DOHH2 (cell line): ENCODE data around the gene C1QTNF1.

Experiments used
- H3F3A ChIP-seq: fragments of 200-600 bp; sonication (generic), shearing (Covaris generic); 2 replicates; pipeline ENCODE4 v1.6.0; 2016; ENCODE audit warnings: antibody characterized with exemption, mild to moderate bottlenecking; ENCODE audit not compliant: control insufficient read depth, insufficient read depth
- H3K27ac ChIP-seq: fragments of 200-600 bp; sonication (generic); 2 replicates; pipeline ENCODE4 v1.5.1; 2014; ENCODE audit warnings: low read depth, mild to moderate bottlenecking, low read length, moderate library complexity
- H3K27me3 ChIP-seq: fragments of 200-600 bp; sonication (generic); 2 replicates; pipeline ENCODE4 v1.6.1; 2014; ENCODE audit warnings: mild to moderate bottlenecking, low read length, mixed read lengths; ENCODE audit not compliant: control insufficient read depth
- H3K36me3 ChIP-seq: fragments of 200-600 bp; sonication (generic); 2 replicates; pipeline ENCODE4 v1.6.1; 2014; ENCODE audit warnings: mild to moderate bottlenecking, low read length, moderate library complexity, mixed read lengths; ENCODE audit not compliant: control insufficient read depth
- H3K4me1 ChIP-seq: fragments of 200-600 bp; sonication (generic); 2 replicates; pipeline ENCODE4 v1.6.1; 2014; ENCODE audit warnings: mild to moderate bottlenecking, low read length, mixed read lengths; ENCODE audit not compliant: control insufficient read depth
- H3K4me2 ChIP-seq: fragments of 200-600 bp; sonication (generic); 2 replicates; pipeline ENCODE4 v1.6.0; 2014; ENCODE audit warnings: mild to moderate bottlenecking, low read length, moderate library complexity
- H3K4me3 ChIP-seq: fragments of 200-600 bp; sonication (generic); 2 replicates; pipeline ENCODE4 v1.5.1; 2014; ENCODE audit warnings: mild to moderate bottlenecking, low read length, mixed read lengths
- H3K79me2 ChIP-seq: fragments of 200-600 bp; sonication (generic); 2 replicates; pipeline ENCODE4 v1.6.1; 2014; ENCODE audit warnings: mild to moderate bottlenecking, low read length, mixed read lengths; ENCODE audit not compliant: control insufficient read depth
- H3K9me2 ChIP-seq: fragments of 200-600 bp; sonication (generic); replicated peaks from 2 replicates; pipeline ENCODE4 v1.6.1; 2014; ENCODE audit warnings: mild to moderate bottlenecking, low read length, mixed read lengths; ENCODE audit not compliant: control insufficient read depth
- H3K9me3 ChIP-seq: fragments of 200-600 bp; sonication (generic); 2 replicates; pipeline ENCODE4 v1.6.1; 2014; ENCODE audit warnings: antibody characterized with exemption, low read length, mixed read lengths; ENCODE audit not compliant: control insufficient read depth, insufficient read depth
- H4K20me1 ChIP-seq: fragments of 200-600 bp; sonication (generic); 2 replicates; pipeline ENCODE4 v1.6.0; 2014; ENCODE audit warnings: low read depth, mild to moderate bottlenecking, antibody characterized with exemption, low read length, moderate library complexity; ENCODE audit not compliant: control insufficient read depth, insufficient read depth
- EZH2phosphoT487 ChIP-seq: fragments of 200-600 bp; sonication (generic); IDR thresholded peaks from 2 replicates; pipeline ENCODE4 v1.6.1; 2017; ENCODE audit warnings: borderline replicate concordance, mild to moderate bottlenecking, antibody characterized with exemption, low read length, moderate library complexity, mixed read lengths
- TF ChIP-seq, protein P1 (sequence below): fragments of 200-600 bp; sonication (generic); IDR thresholded peaks from one replicate; pipeline ENCODE4 v1.5.1; 2014; ENCODE audit warnings: antibody characterized with exemption, mild to moderate bottlenecking, low read depth, low read length; ENCODE audit not compliant: poor library complexity, severe bottlenecking

Gene C1QTNF1

DNA sequence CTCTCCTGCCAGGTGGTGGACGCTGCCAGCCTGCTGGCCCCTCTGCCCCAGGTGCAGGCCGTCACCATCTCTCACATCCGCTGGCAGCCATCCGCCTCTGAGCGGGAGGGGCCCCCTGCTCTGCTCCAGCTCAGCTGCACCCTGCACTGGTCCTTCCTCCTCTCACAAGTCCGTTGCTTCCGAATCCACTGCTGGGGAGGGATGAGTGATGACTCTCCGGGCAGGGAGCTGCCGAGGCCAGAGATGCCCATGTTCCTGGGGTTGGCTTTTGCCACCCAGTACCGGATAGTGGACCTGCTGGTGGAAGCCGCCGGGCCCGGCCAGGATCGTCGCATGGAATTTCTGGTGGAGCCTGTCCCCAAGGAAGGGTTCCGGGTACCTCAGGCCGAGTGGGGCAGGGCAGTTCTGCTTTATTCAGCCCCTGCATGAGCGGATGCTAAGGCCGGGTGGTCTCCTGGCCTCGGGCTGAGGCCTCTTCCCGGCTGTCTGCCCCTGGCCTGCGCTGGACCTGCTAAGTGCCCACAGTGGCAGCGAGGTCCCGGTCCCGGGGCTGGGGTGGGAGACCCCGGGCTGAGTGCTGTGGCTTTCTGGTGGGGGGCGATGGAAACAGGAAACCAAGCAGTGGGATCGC is 62.1 kb downstream of the C1QTNF1 start:
- no peaks in the 10 kb centered on the region for H3F3A ChIP-seq
- H3K9me3 ChIP-seq: no peaks in the 10 kb centered on the region

DNA sequence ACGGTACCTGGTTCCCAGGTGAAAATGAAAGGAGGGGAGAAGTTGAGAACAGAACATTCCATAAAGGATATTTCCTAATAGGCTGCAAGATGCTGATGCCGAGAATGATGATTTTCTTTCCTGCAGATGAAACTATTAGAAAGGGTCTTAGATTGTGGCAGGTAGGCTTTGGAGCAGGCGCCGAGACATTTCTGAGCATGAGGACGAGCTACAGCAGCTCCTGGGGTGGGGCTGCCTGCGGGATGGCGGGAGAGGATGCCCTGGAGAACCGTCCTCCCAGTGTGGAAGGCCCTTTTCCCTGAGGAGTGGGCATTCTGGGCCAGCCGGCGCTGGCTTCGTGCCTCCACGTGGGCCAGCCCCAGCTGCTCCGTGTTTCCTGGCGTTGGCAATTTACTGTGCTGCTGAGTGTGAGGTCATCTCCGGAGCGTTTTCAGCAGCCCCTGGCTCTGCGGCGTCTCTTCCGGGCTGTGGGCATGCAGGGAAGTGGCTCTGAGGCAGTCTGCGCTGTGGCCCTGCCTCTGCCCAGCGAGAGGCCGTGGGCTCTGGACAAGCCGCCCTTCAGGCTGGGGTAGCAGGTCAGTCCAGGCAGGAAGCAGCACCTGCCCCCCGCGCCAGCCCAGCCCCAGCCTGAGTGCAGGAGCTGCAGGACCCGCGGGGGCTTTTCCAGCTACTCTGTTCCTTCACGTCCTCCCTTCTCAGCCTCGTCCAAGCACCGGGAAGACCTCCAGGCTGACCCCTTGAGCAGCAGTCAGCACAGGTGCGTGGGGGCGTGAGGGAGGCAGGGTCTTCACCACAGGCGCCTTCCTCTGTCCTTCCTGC is 62.8 kb downstream of the C1QTNF1 start:
- no peak for TF ChIP-seq EZH2phosphoT487
- no peaks in the 10 kb centered on the region for H3K36me3 ChIP-seq

More for the DNA sequence above, 62.1 kb downstream of the C1QTNF1 start:
- TF ChIP-seq, protein P1, sequence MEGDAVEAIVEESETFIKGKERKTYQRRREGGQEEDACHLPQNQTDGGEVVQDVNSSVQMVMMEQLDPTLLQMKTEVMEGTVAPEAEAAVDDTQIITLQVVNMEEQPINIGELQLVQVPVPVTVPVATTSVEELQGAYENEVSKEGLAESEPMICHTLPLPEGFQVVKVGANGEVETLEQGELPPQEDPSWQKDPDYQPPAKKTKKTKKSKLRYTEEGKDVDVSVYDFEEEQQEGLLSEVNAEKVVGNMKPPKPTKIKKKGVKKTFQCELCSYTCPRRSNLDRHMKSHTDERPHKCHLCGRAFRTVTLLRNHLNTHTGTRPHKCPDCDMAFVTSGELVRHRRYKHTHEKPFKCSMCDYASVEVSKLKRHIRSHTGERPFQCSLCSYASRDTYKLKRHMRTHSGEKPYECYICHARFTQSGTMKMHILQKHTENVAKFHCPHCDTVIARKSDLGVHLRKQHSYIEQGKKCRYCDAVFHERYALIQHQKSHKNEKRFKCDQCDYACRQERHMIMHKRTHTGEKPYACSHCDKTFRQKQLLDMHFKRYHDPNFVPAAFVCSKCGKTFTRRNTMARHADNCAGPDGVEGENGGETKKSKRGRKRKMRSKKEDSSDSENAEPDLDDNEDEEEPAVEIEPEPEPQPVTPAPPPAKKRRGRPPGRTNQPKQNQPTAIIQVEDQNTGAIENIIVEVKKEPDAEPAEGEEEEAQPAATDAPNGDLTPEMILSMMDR: no peak
- TF ChIP-seq EZH2phosphoT487: no peak
- Histone ChIP-seq H3K4me2 (no peak overlapping the region), H3K79me2 (no peaks in the 10 kb centered on the region), H3K27ac (no peak overlapping the region), H3K4me1 (no peaks in the 10 kb centered on the region), H3K36me3 (no peaks in the 10 kb centered on the region), H3K9me2 (no peaks in the 10 kb centered on the region), H4K20me1 (no peaks in the 10 kb centered on the region), H3K4me3 (no peak overlapping the region), H3K27me3 (no peaks in the 10 kb centered on the region)

GRCh38 chr17:79087428-79088143 is 63.6 kb downstream of the C1QTNF1 start:
- H3K4me3 ChIP-seq: no peak overlapping the region
- H4K20me1 ChIP-seq: no peaks in the 10 kb centered on the region
- no peaks in the 10 kb centered on the region; the same call in 1 of the 2 replicates for H3K27me3 ChIP-seq
- no peaks in the 10 kb centered on the region for H3K9me2 ChIP-seq
- no peaks in the 10 kb centered on the region for H3K9me3 ChIP-seq
- no peak overlapping the region for H3K4me2 ChIP-seq
- TF ChIP-seq, protein P1: peak; percentile 89
- no peak for TF ChIP-seq EZH2phosphoT487
- no peaks in the 10 kb centered on the region for H3K36me3 ChIP-seq
- H3F3A ChIP-seq: no peaks in the 10 kb centered on the region
- H3K4me1 ChIP-seq: no peaks in the 10 kb centered on the region
- H3K79me2 ChIP-seq: no peaks in the 10 kb centered on the region
- no peak overlapping the region for H3K27ac ChIP-seq

More for the DNA sequence above, 62.8 kb downstream of the C1QTNF1 start:
- Histone ChIP-seq H3K9me2 (no peaks in the 10 kb centered on the region), H3K79me2 (no peaks in the 10 kb centered on the region), H3K4me2 (no peak overlapping the region), H3K4me1 (no peaks in the 10 kb centered on the region), H3K27ac (no peak overlapping the region), H3F3A (no peaks in the 10 kb centered on the region), H4K20me1 (no peaks in the 10 kb centered on the region), H3K9me3 (no peaks in the 10 kb centered on the region), H3K4me3 (no peak overlapping the region), H3K27me3 (no peaks in the 10 kb centered on the region)
